K562 treated with DMSO at 1 percent for 12 hours (cell line): Measurements from ENCODE around the gene DERA. TPM values are rescaled to one million over a fixed set of nuclear protein-coding genes. Genes with fewer than 3 reads are reported as not detected.

Experiments used
- total RNA-seq: library from RNA; unstranded; fragments of 300-600 nt; gene quantifications from 2 replicates; pipeline ENCODE4 v1.2.3, GENCODE V29; 2022; ENCODE audit not compliant: insufficient read depth

Gene DERA
- total RNA-seq = 15.0 and 21.4 TPM in 2 replicates

DNA sequence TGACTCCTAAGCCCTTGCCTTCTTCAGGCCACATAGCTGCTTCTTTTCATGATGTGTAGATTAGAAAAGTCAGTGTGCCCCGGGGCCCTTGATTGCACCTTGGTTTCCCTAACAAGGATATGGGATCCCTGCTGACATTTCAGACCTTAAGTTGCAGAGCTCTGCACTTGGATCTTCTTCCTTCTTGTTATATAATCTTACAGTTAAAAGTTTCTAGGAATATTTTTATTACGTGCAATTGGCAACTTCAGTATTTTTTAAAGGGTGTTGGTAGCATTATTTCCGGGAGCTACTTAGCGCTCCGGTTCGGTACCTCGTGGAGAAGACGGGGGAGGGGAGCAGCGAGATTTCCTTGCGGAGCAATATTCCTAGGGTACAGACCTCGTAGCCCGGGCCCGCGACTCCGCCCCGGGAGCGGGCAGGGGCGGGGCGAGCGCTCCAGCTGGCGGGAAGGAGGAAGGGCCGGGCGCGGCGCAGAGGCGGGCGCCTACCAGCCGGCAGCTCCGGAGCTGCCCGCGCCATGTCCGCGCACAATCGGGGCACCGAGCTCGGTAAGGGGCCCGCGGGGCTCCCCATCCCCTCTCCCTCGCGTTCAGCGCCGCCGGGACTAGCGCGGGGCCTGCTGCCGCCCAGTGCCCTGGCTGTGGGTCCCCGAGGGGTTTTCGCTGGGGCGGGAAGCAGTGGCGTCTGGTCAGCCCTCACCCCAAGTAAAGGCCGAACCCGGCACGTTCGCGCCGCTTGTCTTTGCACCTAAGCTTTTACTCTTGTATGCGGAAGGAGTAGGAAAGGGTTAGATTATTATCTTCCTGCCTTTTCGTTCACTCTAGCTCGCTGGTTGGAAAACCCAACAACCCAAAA is at the start of gene DERA:
TSS of gene DERA (plus strand) at position 469 of the 858 bp plus-strand sequence. CDS start at position 521, 52 bp downstream.

DNA sequence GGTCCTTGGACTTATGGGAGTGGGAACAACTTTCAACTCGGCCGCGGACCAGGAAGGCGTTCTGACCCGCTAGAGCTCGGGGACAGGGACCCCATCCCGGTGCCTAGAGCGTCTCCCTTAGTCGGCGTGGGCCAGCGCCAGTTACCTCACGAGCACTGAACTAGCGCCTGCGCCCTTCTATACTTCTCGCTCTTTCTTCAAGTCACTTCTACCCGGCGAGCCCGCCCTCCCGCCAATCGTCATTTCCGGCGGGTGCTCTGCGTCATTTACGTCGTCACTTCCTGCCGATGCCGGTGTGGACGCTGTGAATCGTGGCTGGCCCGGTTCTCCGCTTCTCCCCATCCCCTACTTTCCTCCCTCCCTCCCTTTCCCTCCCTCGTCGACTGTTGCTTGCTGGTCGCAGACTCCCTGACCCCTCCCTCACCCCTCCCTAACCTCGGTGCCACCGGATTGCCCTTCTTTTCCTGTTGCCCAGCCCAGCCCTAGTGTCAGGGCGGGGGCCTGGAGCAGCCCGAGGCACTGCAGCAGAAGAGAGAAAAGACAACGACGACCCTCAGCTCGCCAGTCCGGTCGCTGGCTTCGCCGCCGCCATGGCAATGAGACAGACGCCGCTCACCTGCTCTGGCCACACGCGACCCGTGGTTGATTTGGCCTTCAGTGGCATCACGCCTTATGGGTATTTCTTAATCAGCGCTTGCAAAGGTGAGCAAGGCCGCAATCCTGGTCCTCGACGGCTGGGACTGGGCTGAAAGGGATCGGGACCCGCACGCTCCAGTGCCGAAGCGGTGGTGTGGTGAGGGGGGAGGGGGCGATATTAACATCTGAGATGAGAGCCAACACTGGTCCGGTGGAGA is 28.8 kb upstream of the DERA start, which contains the start of gene STRAP:
TSS of gene STRAP (plus strand) at position 270 of the 854 bp plus-strand sequence. CDS start at position 591, 321 bp downstream.

Other genes starting within 250 kb of the DERA start
- gene EPS8, start 121.9 kb upstream of the DERA start, total RNA-seq = 0.31 TPM in 1 of 2 replicates, not detected in the other
- 31.4 and 49.5 TPM in 2 replicates for gene STRAP, start 28.9 kb upstream of the DERA start, total RNA-seq